CD4-positive, alpha-beta T cell treated with Interleukin-2 at 100 ng/mL for 4 hours (primary cell): ENCODE data around the gene MCTP1.
"Not testable (repeated sequence)": the region's sequence is repeated elsewhere in the genome, so short reads cannot be mapped to it uniquely, and the experiment has no call there.

Source experiments
- DNase-seq: peaks from one replicate; pipeline ENCODE4 v3.0.0-alpha.2; 2020; ENCODE audit warnings: low spot score

MCTP1 gene

DNA sequence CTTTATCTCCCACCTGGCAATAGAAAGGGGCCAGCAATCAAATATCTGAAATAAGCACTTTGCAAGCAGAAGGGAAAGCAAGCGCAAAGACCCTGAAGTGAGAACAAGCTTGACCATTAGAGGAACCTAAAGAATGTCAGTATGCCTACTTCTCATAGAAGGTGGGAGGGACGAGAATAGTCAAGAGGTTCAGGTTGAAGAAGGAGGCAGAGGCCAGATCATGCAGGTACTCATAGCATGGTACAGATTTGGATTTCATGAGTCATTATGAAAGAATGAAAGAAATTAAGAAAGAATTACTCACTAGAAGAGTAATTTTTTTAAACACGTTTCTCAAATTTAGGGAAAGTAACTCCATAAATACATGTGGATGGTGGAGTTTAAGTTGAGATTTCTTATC lies 33.7 kb downstream of the MCTP1 start:
- DNase-seq = no peak

DNA sequence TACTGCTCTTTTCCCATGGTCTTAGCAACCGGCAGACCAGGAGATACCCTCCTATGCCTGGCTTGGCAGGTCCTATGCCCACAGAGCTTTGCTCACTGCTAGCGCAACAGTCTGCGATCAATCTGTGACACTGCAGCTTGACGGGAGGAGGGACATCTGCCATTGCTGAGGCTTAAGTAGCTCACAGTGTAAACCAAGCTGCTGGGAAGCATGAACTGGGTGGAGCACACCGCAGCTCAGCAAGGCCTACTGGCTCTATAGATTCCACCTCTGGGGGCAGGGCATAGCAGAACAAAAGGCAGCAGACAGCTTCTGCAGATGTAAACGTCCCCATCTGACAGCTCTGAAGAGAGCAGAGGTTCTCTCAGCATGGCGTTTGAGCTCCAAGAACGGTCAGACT lies 40.4 kb downstream of the MCTP1 start:
- no peak for DNase-seq

DNA sequence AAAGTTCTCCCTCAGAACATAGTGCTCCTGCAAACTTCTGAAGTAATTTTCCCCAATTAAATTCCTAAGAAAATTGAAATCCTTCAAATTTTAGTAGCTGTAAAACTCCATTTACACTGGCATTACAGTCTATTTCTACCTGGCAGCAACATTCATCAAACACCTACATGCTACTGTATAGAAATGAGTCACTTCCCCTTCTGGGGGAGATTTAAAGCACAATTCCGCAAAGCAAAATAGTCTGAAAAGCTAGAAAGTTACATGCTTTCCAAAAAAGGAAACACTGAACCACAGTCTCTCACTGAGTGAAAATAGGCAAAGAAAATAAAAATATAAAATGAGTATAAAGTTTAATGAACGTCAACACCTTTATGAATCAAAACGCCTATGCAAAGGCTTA lies 43.3 kb downstream of the MCTP1 start:
- no peak for DNase-seq

DNA sequence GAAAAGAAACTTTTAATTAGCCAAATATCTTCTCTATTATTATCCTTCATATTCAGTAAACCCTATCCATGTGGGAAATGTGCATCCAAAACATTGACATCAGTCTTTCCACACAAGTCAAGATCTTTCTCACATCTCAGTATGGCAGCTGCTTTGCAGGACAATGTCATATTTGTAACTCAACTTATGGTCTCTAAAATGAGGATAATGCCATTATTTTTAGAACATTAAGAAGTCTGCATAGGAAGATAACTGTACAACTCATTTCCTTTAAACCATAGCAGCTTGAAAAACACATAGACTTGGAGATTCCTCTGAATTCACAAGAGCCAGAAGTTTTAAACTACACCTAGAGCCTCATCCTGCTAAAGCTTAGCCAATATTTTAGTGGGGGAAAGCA lies 43.7 kb downstream of the MCTP1 start:
- DNase-seq = no peak

DNA sequence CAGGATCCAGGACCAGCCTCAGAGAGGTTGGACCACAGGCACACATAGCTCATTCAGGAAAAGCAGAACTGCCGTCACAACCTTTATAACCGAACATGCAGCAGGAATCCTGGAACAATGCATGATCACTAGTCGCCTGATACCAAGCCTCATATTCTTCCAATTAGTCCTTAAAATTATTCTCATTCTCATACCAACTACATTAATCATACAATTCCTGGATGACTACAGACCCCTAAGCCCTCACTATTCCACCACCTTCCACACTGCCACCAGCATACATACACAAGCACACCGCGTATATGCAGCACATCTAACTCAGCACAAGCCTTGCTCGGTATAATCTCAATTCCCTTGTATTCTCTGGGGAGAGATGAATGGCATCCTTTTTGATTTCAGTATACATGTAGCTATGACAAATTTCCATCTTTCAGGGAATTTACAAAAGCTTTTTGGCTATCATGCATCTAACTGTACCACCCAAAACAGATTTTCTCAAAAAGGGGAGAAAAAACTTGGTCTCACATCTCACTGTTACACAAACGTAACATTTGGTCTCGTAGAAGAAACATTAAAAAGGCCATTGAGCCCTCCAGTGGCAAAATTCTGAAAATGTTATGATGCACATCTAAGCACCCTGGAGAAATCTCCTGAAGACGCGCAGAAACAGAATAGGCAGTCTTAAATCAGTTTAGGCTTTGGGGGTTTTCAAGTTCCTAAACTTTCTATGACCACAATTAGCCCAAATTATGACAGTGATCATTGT lies 46.2 kb downstream of the MCTP1 start:
- no peak for DNase-seq

DNA sequence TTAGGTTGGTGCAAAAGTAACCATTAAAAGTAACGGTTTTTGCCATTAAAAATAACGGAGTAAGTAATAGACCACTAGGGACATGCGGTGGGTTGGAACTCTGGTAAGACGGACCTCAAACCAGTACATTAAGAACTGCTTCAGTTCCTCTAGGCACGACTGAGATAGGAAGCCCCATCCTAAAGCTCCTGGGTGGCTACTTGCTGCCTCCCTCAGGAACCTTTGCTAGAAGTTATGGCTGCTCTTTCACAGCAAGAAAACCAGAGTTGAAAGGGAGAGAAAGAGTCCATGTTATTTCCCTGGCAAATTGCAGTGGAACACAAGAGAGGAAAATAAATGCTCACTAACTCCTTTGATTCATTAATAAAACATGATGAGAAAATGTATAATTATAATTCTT lies 47.6 kb downstream of the MCTP1 start:
- DNase-seq = no peak

DNA sequence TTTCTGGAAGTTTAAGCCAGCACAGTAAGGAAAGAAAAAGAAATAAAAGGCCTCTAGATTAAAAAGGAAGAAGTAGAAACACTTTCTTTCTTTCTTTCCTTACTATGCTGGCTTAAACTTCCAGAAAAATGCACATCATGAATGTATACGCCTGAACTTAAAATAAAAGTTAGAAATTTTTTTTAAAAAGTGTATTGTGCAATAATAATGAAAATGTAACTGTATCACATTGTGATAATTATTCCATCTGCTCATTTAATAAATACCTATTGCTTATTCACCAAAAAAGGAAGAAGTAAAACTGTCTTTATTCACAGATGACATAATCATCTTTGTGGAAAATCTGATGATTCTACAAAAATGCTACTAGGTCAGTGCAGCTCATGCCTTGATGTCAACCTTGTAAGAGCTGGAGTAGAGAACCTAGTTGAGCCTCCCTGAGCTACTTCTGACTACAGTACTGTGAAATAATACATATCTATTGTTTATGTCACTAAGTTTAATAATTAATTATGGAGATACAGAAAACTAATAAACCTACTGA lies 49.4 kb downstream of the MCTP1 start:
- DNase-seq = no peak

DNA sequence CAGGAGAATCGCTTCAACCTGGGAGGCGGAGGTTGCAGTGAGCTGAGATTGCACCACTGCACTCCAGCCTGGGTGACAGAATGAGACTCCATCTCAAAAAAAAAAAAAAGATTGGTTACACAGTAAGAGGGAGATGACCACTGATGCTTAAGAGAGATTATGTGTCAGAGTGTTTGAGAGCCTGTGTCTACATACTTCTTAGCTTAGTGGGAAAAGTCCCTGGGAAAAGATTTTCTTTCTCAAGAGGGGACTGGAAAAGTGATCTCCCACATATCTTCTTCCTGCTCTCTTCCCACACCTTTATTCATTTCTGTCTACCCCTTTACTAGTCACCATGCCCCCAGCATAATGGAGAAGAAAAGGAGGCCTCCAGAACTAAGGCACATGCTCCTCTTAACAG lies 55.2 kb downstream of the MCTP1 start:
- DNase-seq = no peak

DNA sequence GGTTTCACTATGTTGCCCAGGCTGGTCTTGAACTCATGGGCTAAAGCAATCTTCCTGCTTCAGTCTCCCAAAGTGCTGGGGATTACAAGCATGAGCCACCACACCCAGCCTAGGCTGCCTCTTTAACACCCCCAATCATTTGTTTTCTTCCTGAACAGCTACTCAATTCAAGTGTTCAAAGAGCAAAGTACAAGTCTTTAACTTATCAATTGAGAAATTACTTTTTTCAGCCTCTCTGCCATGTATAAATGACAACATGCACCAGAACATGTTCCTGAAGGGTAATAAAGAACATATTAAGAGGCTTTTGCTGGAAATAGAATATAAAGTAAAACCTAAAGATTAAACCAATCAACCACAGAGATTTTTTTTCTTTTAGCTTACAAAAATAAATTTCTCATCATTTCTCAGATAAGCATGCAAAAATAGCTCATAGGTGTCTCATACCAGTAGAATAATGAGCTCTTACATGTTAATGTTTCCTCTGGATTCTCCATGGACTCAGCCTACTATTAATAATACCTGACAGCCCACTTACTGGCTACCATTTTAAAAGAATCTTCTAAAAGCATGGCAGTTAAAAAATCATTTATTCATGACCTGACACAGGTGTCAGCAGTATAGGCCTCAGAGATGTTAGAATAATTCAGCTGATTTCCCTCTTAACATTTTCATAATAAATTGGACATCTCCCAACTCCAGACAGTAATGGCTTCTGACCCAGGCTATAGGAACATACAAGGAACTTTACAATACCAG lies 60.0 kb downstream of the MCTP1 start:
- DNase-seq = no peak

DNA sequence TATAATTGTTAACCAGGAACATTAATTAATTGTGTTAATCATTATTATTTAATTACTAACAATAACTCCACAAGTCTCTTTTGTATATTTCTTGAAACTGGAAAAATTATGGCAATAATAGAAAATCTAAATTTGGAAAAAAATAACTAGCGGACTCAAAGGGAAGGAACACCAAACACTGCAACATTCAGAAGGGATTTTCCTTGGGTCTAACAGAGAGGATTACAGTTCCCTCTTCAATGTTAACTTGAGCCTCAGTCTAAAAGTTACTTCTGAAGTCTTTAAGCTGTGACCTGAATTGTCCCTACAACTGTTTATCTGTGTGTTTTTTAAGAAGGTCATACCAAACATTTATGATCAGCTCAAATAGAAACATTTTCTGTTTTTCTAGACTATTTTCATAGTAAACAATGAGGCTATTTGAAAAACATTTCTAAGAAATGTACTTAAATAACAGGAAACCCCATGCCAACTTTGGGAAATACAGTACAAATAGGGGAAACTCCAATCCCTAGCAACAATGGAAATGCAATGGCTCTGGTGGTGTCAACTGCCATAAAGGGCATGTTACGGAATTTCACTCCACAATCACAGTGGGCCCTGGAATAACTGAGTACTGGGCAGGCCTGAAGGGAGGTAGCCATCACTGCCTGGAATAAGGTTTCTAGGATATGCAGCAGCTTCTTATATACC lies 61.2 kb downstream of the MCTP1 start:
- no peak for DNase-seq

DNA sequence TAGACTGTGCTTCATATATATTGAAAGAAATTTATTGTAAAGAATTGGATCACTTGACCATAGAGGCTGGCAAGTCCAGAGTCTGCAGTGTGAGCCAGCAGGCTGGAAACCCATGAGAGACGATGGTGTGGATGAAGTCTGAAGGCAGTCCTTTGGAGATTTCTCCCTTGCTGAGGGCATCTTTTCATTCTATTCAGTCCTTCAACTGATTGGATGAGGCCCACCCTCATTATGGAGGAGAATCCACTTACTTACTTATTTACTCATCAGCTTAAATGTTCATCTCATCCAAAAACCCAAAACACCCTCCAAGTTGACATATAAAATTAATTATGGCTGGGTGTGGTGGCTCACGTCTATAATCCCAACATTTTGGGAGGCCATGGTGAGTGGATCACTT lies 62.1 kb downstream of the MCTP1 start:
- no peak for DNase-seq

DNA sequence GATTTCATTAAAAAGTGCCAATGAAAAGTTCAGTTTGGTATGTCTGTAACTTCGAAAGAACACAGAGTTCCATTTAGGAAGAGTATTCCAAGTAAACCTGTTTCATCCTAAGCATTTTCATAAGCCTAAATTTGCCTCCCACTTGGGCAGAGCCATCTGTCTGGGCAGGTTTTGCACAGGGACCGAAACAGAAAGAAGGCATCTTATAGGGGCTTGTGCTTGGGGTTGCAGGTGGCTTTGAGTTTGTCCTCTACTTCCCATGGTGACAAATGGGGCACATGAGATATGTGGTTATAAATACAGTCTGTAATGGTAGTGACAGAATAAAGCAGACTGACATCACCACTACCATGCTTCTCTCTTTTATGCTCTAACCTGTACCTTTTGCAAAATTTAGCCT lies 63.7 kb downstream of the MCTP1 start:
- DNase-seq = no peak

DNA sequence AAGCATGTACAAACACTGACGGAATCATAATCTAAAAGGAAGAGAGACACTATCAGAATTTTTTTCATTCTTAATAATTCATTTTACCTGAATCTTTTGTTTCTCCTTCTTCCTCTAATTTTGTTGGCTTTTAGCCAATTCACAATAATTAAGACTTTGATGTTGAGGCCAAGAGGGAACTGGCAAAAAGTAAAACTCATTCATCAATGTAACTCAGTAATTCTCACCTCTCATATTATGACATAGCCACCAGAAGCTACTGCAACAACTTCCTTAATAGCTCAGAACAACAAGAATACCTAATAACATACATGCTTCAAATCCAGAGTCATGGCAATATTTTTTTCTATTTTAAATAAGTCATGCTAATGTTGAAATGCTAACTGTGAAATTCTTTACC lies 64.5 kb downstream of the MCTP1 start:
- no peak for DNase-seq

DNA sequence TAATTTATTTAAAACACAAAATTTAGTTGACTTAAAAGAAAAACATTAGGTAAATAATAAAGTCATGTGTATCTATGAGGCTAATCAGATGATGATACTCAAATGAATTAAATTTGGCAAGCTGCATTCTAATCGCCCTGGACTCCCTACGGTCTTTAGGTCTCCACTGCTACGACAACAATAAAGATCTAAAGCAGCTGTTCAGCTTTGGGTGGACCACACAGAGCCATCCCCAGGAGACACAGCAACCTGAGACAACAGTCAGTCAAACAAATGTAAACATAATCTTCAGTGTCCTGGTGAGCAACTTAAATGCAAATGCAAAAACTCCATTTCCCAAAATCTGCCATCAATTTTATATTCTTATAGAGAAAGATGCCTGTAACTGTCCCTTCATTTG lies 65.5 kb downstream of the MCTP1 start:
- DNase-seq = no peak

DNA sequence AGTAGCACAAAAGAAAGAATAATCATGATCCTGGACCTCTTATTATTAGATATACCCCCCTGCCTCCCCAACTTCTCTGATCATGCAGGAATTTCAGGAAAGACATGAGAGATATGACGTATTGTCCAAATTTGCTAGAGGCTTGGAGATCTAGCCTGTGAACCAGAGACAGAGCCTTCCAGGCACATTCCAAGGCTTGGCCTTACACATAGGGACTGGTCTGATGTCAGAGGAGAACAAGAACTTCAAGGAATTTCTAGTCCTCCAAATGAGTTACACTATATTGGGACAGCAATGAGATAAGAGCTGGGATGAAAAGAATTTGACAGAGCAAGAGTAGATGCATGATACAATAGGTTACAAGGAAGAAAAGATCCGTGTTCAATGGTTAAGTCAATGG lies 67.0 kb downstream of the MCTP1 start:
- no peak for DNase-seq

DNA sequence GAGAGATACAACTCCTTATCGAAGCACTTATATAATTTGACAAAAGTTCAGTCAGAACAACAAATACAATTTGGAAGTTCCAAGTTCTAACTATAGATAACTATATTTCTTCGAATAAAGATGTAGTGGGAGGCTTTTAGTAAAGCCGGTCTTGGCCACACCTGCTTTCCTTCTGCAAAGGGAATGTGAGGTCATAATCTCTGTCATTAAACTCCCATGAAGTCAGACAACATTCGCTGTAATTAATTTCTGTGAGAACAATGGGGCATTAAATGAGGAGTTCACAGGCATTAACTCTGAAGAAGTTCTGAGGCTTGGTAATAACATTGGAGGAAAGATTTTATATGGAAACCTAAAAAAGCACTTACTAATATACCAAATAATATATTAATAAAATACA lies 67.5 kb downstream of the MCTP1 start:
- no peak for DNase-seq

DNA sequence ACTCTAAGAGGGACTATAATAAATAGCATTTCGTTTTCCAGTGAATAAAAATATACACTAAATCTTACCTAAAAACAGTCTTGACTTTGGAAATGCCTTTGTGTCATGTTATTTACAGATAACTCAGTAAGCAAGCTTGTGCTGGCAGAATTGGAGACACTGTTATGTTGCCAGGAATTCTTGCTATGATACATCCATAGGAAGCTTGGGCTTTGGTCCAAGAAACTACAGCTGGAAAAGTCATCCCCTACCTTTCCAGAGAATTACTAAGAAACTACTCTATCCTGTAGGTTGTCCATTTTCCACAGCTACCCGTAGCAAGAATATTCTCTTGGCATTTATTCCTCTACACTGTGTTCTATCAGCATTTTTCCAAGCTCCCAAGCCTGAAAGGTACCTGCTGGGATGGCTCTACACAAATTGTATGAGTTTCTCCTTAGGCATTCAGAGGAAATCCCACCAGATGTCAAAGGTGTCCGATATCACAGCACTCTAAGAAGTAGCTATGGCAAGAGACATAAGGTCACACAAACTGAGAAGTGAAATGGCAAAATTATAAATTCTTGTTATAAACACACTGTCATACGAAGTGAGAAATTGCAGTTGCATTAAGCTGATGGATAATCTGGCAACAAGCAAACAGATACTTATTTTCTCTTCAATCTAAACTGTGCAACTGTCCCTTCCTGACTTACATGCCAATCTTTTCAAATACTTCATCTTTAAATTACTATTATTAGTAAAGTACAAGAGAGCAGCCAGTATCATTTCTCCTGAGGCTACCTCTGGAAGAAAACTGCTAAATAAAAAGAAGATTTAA lies 68.5 kb downstream of the MCTP1 start:
- no peak for DNase-seq

DNA sequence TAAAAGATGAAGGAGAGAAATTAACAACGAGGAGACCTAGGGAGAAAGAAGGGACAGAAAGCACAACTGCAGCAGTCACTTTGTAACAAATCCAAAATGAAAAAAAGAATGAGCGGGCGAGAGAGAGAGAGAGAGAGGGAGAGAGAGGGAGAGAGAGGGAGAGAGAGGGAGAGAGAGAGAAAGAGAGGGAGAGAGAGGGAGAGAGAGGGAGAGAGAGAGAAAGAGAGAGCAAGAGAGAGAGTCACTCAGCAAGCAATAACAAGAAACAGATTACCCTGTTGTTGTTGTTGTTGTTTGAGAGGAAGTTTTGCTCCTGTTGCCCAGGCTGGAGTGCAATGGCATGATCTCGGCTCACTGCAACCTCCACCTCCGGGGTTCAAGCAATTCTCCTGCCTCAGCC lies 77.1 kb downstream of the MCTP1 start:
- not testable (repeated sequence) for DNase-seq

DNA sequence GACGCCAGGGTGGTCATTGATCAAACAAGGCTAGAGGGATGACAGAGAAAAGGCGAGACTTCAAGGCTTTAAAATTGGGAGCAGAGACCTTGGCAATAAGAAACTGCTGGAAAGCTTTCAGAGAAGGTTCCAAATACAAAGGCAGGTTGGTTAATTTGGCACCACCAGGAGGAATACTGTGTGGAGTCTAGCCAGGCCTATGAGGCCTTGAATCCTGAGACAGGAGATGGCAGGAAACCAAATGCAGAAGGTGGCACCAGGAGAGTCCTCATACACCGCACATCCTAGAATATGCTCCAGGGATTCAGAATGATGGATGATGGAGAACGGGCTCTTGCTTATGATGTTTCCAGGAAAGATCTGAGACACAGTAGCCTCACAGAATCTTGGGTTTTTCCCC lies 90.0 kb downstream of the MCTP1 start:
- no peak for DNase-seq

DNA sequence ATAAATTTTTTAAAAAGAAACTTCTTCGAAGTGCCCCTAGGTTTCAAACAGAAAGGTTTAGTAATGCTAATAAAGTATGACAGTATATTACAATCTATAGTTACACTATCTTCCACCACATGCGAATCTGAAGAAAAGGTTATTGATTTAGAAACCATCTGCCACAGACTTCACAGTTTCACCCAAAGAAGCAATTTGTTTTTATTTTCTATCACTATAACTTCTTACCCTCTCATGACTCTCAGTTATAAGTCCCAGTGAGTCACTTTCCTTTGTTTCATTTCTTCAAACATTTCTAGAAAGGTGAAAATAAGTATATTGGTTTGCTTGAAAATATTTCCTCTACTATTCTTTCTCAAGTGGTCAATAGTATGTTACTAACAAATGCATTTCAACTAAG lies 93.6 kb downstream of the MCTP1 start:
- DNase-seq = no peak

DNA sequence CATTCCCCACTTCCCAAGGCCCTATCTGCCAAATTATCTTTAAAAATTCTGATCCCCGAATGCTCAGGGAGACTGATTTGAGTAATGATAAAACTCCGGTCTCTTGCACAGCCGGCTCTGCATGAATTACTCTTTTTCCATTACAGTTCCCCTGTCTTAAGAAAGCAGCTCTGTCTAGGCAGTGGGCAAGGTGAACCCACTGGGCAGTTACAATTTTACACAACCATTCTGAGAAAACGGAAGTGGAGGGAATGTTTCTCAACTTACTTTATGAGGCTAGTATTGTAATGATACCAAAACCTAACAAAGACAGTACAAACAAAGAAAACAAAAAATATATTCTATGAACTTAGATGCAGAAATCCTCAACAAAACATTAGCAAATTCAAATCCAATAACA lies 100.0 kb downstream of the MCTP1 start:
- DNase-seq = no peak

DNA sequence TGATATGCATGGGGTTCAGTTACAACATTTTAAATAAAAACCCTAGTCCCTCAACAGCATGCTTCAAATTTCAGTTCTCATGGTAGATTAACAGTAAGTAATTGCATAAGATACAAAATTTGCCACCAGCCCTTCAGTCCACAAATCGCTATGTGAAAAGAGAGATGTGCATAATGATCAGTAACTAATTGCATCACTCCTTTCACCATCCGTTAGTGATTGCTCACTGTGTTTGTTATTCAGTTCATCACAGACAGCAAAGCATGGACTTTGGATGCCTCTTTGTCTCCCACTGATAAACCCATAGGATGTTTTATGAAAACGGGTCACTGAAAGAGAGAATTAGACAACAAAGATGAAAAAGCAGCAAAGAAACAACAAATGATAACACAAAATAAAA lies 103.2 kb downstream of the MCTP1 start:
- no peak for DNase-seq
